Upper lobe of right lung (tissue), 1 donor: ENCODE measurements around the gene ALDH1A3. TPM values are rescaled to one million over a fixed set of nuclear protein-coding genes. Genes with fewer than 3 reads are reported as not detected.
A peak's percentile ranks its signal among the peaks of the same experiment; 100 is the strongest.

ENCODE experiments used
- ATAC-seq: fragments of 200-7000 bp; cut with Tn5 transposase; one replicate; pipeline ENCODE4 v1.9.1; 2020; ENCODE audit warnings: mild to moderate bottlenecking, moderate library complexity
- DNase-seq: peaks from one replicate; pipeline ENCODE4 v3.0.0-alpha.2; 2020
- H3K27ac ChIP-seq: fragments of 200-600 bp; one replicate; pipeline ENCODE4 v1.8.0; 2022
- H3K27me3 ChIP-seq: fragments of 200-600 bp; one replicate; pipeline ENCODE4 v1.8.0; 2022; ENCODE audit warnings: mild to moderate bottlenecking
- H3K36me3 ChIP-seq: fragments of 200-600 bp; one replicate; pipeline ENCODE4 v1.8.0; 2022
- H3K4me1 ChIP-seq: fragments of 200-600 bp; one replicate; pipeline ENCODE4 v1.8.0; 2022
- H3K4me3 ChIP-seq: fragments of 200-600 bp; one replicate; pipeline ENCODE4 v1.8.0; 2022; ENCODE audit warnings: mild to moderate bottlenecking
- H3K9me3 ChIP-seq: fragments of 200-600 bp; one replicate; pipeline ENCODE4 v1.8.0; 2022
- CTCF ChIP-seq: fragments of 200-600 bp; IDR thresholded peaks from one replicate; pipeline ENCODE4 v1.8.0; 2022; ENCODE audit warnings: antibody characterized with exemption
- intact Hi-C: fragments of 100-400 bp; cut with DNase I; formaldehyde crosslinking; loops from one replicate; pipeline ENCODE4 v1.11.0; 2022
- total RNA-seq: library from RNA; stranded (reverse); fragmentation: NEBNext Ultra II Directional; extraction: Animal tissue kit (Norgen Biotek cat#: 25700); gene quantifications from one replicate; pipeline ENCODE4 v1.2.1, GENCODE V29; 2021
- donor health status: DM: no; HTN: yes; CAD: no; lungs with severe emphysema.

Gene ALDH1A3
- total RNA-seq, 1 donor from 2014 or later: 9.9 TPM

GRCh38 chr15:100867433-100867832, 12.2 kb upstream of the ALDH1A3 start:
- no peak overlapping the region for H3K27ac ChIP-seq
- no peaks in the 10 kb centered on the region for H3K9me3 ChIP-seq
- H3K27me3 ChIP-seq: no peaks in the 10 kb centered on the region
- intact Hi-C loops: no loop called here
- DNase-seq: no peak
- no peaks in the 10 kb centered on the region for H3K4me1 ChIP-seq
- TF ChIP-seq CTCF: no peak
- no peak for ATAC-seq
- no peaks in the 10 kb centered on the region for H3K36me3 ChIP-seq
- H3K4me3 ChIP-seq: no peak overlapping the region

- TF ChIP-seq CTCF: peak; percentile 32
- Histone ChIP-seq H3K27me3 (no peaks in the 10 kb centered on the region), H3K9me3 (no peaks in the 10 kb centered on the region), H3K4me3 (no peak overlapping the region), H3K36me3 (no peaks in the 10 kb centered on the region), H3K4me1 (no peaks in the 10 kb centered on the region), H3K27ac (no peak overlapping the region)
- DNase-seq (no peak), ATAC-seq (no peak)
- intact Hi-C loops: no loop called here
These were observed 10.3 kb upstream of the ALDH1A3 start for GRCh38 chr15:100869151-100869999.

GRCh38 chr15:100873029-100873677, 6.5 kb upstream of the ALDH1A3 start:
- no peaks in the 10 kb centered on the region for H3K9me3 ChIP-seq
- no peak overlapping the region for H3K27ac ChIP-seq
- peak; percentile 90 for TF ChIP-seq CTCF
- intact Hi-C loops: loop anchor here (10.0 kb wide), 1 partner anchor 238 kb away; no protein-coding TSS in a partner anchor
- no peak overlapping the region for H3K4me3 ChIP-seq
- DNase-seq: no peak
- ATAC-seq: peak; percentile 94
- H3K36me3 ChIP-seq: no peaks in the 10 kb centered on the region
- peaks cover 1% of the 10 kb centered on the region for H3K27me3 ChIP-seq
- H3K4me1 ChIP-seq: no peaks in the 10 kb centered on the region

GRCh38 chr15:100875495-100875894, 4.1 kb upstream of the ALDH1A3 start:
- Histone ChIP-seq H3K36me3 (no peaks in the 10 kb centered on the region), H3K9me3 (no peaks in the 10 kb centered on the region), H3K4me3 (no peak overlapping the region), H3K27me3 (peaks cover 18% of the 10 kb centered on the region), H3K27ac (no peak overlapping the region), H3K4me1 (no peaks in the 10 kb centered on the region)
- intact Hi-C loops: loop anchor here (10.0 kb wide), 1 partner anchor 241 kb away; no protein-coding TSS in a partner anchor
- no peak for ATAC-seq
- no peak for TF ChIP-seq CTCF
- no peak for DNase-seq

GRCh38 chr15:100875976-100876375, 3.7 kb upstream of the ALDH1A3 start:
- peaks cover 23% of the 10 kb centered on the region for H3K27me3 ChIP-seq
- intact Hi-C loops: loop anchor here (10.0 kb wide), 1 partner anchor 241 kb away; no protein-coding TSS in a partner anchor
- ATAC-seq (no peak), DNase-seq (no peak)
- H3K27ac ChIP-seq: no peak overlapping the region
- no peak for TF ChIP-seq CTCF
- H3K9me3 ChIP-seq: no peaks in the 10 kb centered on the region
- H3K4me1 ChIP-seq: no peaks in the 10 kb centered on the region
- no peaks in the 10 kb centered on the region for H3K36me3 ChIP-seq
- no peak overlapping the region for H3K4me3 ChIP-seq
